Brain microvascular endothelial cell (primary cell): ENCODE results near the gene NMRAL1.
A peak's percentile ranks its signal among the peaks of the same experiment; 100 is the strongest.

Source experiments
- DNase-seq: peaks from one replicate; pipeline ENCODE4 v3.0.0-alpha.2; 2020
- H3K27ac ChIP-seq: fragments of 250-450 bp; sonication (Bioruptor Pico); 2 replicates; pipeline ENCODE4 v1.5.1; 2020; ENCODE audit warnings: mild to moderate bottlenecking, moderate library complexity
- H3K27me3 ChIP-seq: fragments of 250-450 bp; sonication (Bioruptor Pico); replicated peaks from 2 replicates; pipeline ENCODE4 v1.5.1; 2020; ENCODE audit warnings: mild to moderate bottlenecking
- H3K36me3 ChIP-seq: fragments of 250-450 bp; sonication (Bioruptor Pico); replicated peaks from 2 replicates; pipeline ENCODE4 v1.5.1; 2020; ENCODE audit warnings: mild to moderate bottlenecking
- H3K4me3 ChIP-seq: 2 replicates; pipeline ENCODE4 v1.5.1; 2011; ENCODE audit warnings: low read depth, mild to moderate bottlenecking, control low read depth, low read length, moderate library complexity
- CTCF ChIP-seq: IDR thresholded peaks from 2 replicates; pipeline ENCODE4 v1.5.1; 2011; ENCODE audit warnings: low read depth, mild to moderate bottlenecking, moderate library complexity, low read length, control low read depth, inconsistent platforms; ENCODE audit errors: missing control alignments
- in situ Hi-C: cut with HindIII; loops from 2 replicates; pipeline ENCODE4 v1.10.0; 2017; ENCODE audit warnings: low sequenced_read_pairs, low pct_ligation_motif_present

Gene NMRAL1

GRCh38 chr16:4474192-4474961, at the start of gene NMRAL1:
Gene NMRAL1, minus strand, starts transcription at chr16:4474625. Its CDS starts 493 bp downstream, at chr16:4474132.
- H3K27ac ChIP-seq: peak within 1 kb of the TSS; percentile 27
- in situ Hi-C loops: no loop called here
- H3K4me3 ChIP-seq: peak within 1 kb of the TSS; percentile 66
- no peaks in the 10 kb centered on the region for H3K36me3 ChIP-seq
- peak; percentile 88 for DNase-seq
- no peaks in the 10 kb centered on the region for H3K27me3 ChIP-seq
- no peak for TF ChIP-seq CTCF

- H3K36me3 ChIP-seq: no peaks in the 10 kb centered on the region
- no peak for DNase-seq
- in situ Hi-C loops: no loop called here
- H3K27me3 ChIP-seq: no peaks in the 10 kb centered on the region
- no peak for TF ChIP-seq CTCF
- no peak overlapping the region for H3K27ac ChIP-seq
- H3K4me3 ChIP-seq: no peak overlapping the region
Observed at GRCh38 chr16:4523686-4524085, 49.3 kb upstream of the NMRAL1 start.

- TF ChIP-seq CTCF: no peak
- no peak for DNase-seq
- Histone ChIP-seq H3K27ac (no peak overlapping the region), H3K27me3 (no peaks in the 10 kb centered on the region), H3K36me3 (no peaks in the 10 kb centered on the region), H3K4me3 (no peak overlapping the region)
- in situ Hi-C loops: no loop called here
Observed at GRCh38 chr16:4522051-4522581, 47.7 kb upstream of the NMRAL1 start.

- DNase-seq: no peak
- in situ Hi-C loops: no loop called here
- Histone ChIP-seq H3K27ac (no peak overlapping the region), H3K27me3 (no peaks in the 10 kb centered on the region), H3K36me3 (no peaks in the 10 kb centered on the region), H3K4me3 (no peak overlapping the region)
- TF ChIP-seq CTCF: no peak
Observed at GRCh38 chr16:4520913-4521312, 46.5 kb upstream of the NMRAL1 start.

GRCh38 chr16:4519274-4520058, 45.0 kb upstream of the NMRAL1 start:
- no peak overlapping the region for H3K4me3 ChIP-seq
- no peak for TF ChIP-seq CTCF
- in situ Hi-C loops: no loop called here
- no peaks in the 10 kb centered on the region for H3K36me3 ChIP-seq
- DNase-seq: no peak
- no peaks in the 10 kb centered on the region for H3K27me3 ChIP-seq
- no peak overlapping the region for H3K27ac ChIP-seq
